ENCODE data around the gene GALT.

The GALT gene

GRCh38 chr9:34651876-34652601 is 5.6 kb downstream of the GALT start, which contains the start of gene IL11RA:
Gene IL11RA (plus strand): TSS chr9:34652185. CDS start chr9:34655218, 3,033 bp downstream.
- DNase-seq (ENCODE audit: low read depth) = peak; percentile 40

GRCh38 chr9:34652602-34653000 is 6.1 kb downstream of the GALT start:
- DNase-seq (ENCODE audit: low read depth) = no peak

- no peak for DNase-seq (ENCODE audit: low read depth)
Observed at GRCh38 chr9:34653151-34654072, 6.9 kb downstream of the GALT start.

GRCh38 chr9:34654323-34655051 is 8.0 kb downstream of the GALT start:
- DNase-seq (ENCODE audit: low read depth) = no peak

- DNase-seq (ENCODE audit: low read depth) = no peak
Observed at GRCh38 chr9:34655394-34655793, 8.9 kb downstream of the GALT start.

GRCh38 chr9:34656992-34657391 is 10.5 kb downstream of the GALT start:
- no peak for DNase-seq (ENCODE audit: low read depth)

- DNase-seq (ENCODE audit: low read depth) = no peak
Observed at GRCh38 chr9:34658461-34658860, 12.0 kb downstream of the GALT start.

GRCh38 chr9:34659592-34660253 is 13.2 kb downstream of the GALT start:
- DNase-seq (ENCODE audit: low read depth) = no peak

GRCh38 chr9:34662526-34663302 is 16.2 kb downstream of the GALT start, which contains the start of gene CCL27:
Gene CCL27 (minus strand): TSS chr9:34662657. CDS start chr9:34662633, 24 bp downstream.
- DNase-seq (ENCODE audit: low read depth) = no peak

- no peak for DNase-seq (ENCODE audit: low read depth)
Observed at GRCh38 chr9:34663303-34663605, 16.8 kb downstream of the GALT start.

GRCh38 chr9:34664281-34665066 is 18.0 kb downstream of the GALT start:
- peak; percentile 59 for DNase-seq (ENCODE audit: low read depth)

- DNase-seq (ENCODE audit: low read depth) = no peak
Observed at GRCh38 chr9:34665067-34665380, 18.5 kb downstream of the GALT start.

- DNase-seq (ENCODE audit: low read depth) = peak; percentile 71
Observed at GRCh38 chr9:34665381-34666250, 19.1 kb downstream of the GALT start.

- DNase-seq (ENCODE audit: low read depth) = no peak
Observed at GRCh38 chr9:34669809-34670562, 23.5 kb downstream of the GALT start.

GRCh38 chr9:34671307-34671706 is 24.8 kb downstream of the GALT start:
- DNase-seq (ENCODE audit: low read depth) = no peak

GRCh38 chr9:34674440-34674839 is 28.0 kb downstream of the GALT start:
- DNase-seq (ENCODE audit: low read depth) = no peak

GRCh38 chr9:34675048-34675714 is 28.7 kb downstream of the GALT start:
- peak; percentile 36 for DNase-seq (ENCODE audit: low read depth)

GRCh38 chr9:34675869-34676268 is 29.4 kb downstream of the GALT start:
- DNase-seq (ENCODE audit: low read depth) = no peak

Measured in stimulated activated CD8-positive, alpha-beta memory T cell treated with anti-CD3 and anti-CD28 coated beads, Interleukin-7, amount 100 ng/mL, for 24 hours (primary cell).